HepG2 (cell line): ENCODE results near the gene MC4R. TPM values are rescaled to one million over a fixed set of nuclear protein-coding genes. Genes with fewer than 3 reads are reported as not detected.

Experiments used
- ATAC-seq: fragments of 200-7000 bp; cut with Tn5 transposase; 3 replicates; pipeline ENCODE4 v1.9.1; 2020; ENCODE audit warnings: mild to moderate bottlenecking, moderate library complexity
- BruUV-seq: library from RNA; stranded (reverse); fragments of 400-500 nt; replicated peaks from 2 replicates; lab custom pipeline; 2021; lab: Mats Ljungman, UMichigan
- CTCF ChIA-PET: fragments of 300-600 bp; formaldehyde crosslinking; extraction: SDS; loops from one replicate; lab custom pipeline; 2021; ENCODE audit warnings: low total read pairs, inconsistent platforms, low intra/inter-chr PET ratio; lab: Yijun Ruan, JAX
- POLR2A ChIA-PET: fragments of 350-600 bp; sonication (Branson Sonifier 250); formaldehyde crosslinking; loops from one replicate; lab custom pipeline; 2020; ENCODE audit warnings: antibody characterized with exemption, inconsistent platforms; lab: Yijun Ruan, JAX
- DNase-seq: peaks from one replicate; pipeline ENCODE4 v3.0.0-alpha.2; 2015; ENCODE audit warnings: low spot score
- FAIRE-seq: peaks from 3 replicates; lab custom pipeline; 2011; peaks lifted over from hg19 to GRCh38; lab: Jason Lieb, UNC
- H2AFZ ChIP-seq: one replicate; pipeline ENCODE4 v1.6.1; 2011; ENCODE audit warnings: low read length, inconsistent platforms
- H3K27ac ChIP-seq: fragments of 300-600 bp; 3 replicates; pipeline ENCODE4 v1.8.0; 2011; ENCODE audit warnings: mixed run types, mild to moderate bottlenecking, mixed read lengths, low read length, inconsistent platforms; ENCODE audit not compliant: insufficient read depth; ENCODE audit errors: extremely low read length
- H3K27me3 ChIP-seq, 2 experiments: fragments of 200-600 bp in 1 of 2; 2 replicates in 1 of 2; 3 replicates in 1 of 2; pipeline versions ENCODE4 v1.6.0 to v1.8.0; 2011; ENCODE audit warnings: low read length in 2 of 2, mild to moderate bottlenecking in 2 of 2, moderate library complexity in 2 of 2, inconsistent platforms in 1 of 2; ENCODE audit not compliant: insufficient read depth in 2 of 2, control insufficient read depth in 1 of 2
- H3K36me3 ChIP-seq, 2 experiments: fragments of 200-600 bp in 1 of 2; replicated peaks in 1 of 2; 2 replicates in 1 of 2; 3 replicates in 1 of 2; pipeline versions ENCODE4 v1.5.1 to v1.8.0; 2011; ENCODE audit warnings: low read length in 2 of 2, inconsistent platforms in 1 of 2; ENCODE audit not compliant: insufficient read depth in 2 of 2, control insufficient read depth in 1 of 2
- H3K4me1 ChIP-seq: 2 replicates; pipeline ENCODE4 v1.5.1; 2012; ENCODE audit warnings: low read length, inconsistent platforms; ENCODE audit not compliant: insufficient read depth
- H3K4me2 ChIP-seq: 2 replicates; pipeline ENCODE4 v1.6.0; 2011; ENCODE audit warnings: low read depth, low read length, inconsistent platforms
- H3K4me3 ChIP-seq, 3 experiments: fragments of 200-600 bp in 1 of 3; sonication (generic), shearing (Covaris generic) in 1 of 3; replicated peaks in 1 of 3; 2 replicates each; pipeline ENCODE4 v1.5.1; 2011 to 2016; ENCODE audit warnings: low read length in 3 of 3, inconsistent platforms in 2 of 3, low read depth in 2 of 3, mild to moderate bottlenecking in 2 of 3, control low read depth in 1 of 3, mixed read lengths in 1 of 3; ENCODE audit not compliant: insufficient read depth in 1 of 3
- H3K79me2 ChIP-seq: one replicate; pipeline ENCODE4 v1.6.1; 2011; ENCODE audit warnings: low read length, inconsistent platforms; ENCODE audit not compliant: insufficient read depth
- H3K9ac ChIP-seq: 2 replicates; pipeline ENCODE4 v1.6.0; 2011; ENCODE audit warnings: mild to moderate bottlenecking, low read depth, low read length, inconsistent platforms; ENCODE audit not compliant: insufficient read depth
- H3K9me3 ChIP-seq: 2 replicates; pipeline ENCODE4 v1.5.1; 2012; ENCODE audit warnings: mild to moderate bottlenecking, low read length
- H4K20me1 ChIP-seq: 2 replicates; pipeline ENCODE4 v1.6.0; 2011; ENCODE audit warnings: inconsistent platforms, mild to moderate bottlenecking, low read length, moderate library complexity; ENCODE audit not compliant: insufficient read depth
- FOXP1 ChIP-seq, 2 experiments: fragments of 450-650 bp in 1 of 2; IDR thresholded peaks; 2 replicates each; pipeline ENCODE4 v1.6.1; 2017 to 2018; ENCODE audit warnings: antibody characterized with exemption in 1 of 2
- KDM5B ChIP-seq: sonication (generic); formaldehyde crosslinking; IDR thresholded peaks from 2 replicates; pipeline ENCODE4 v1.4.0; 2020; ENCODE audit warnings: missing genetic modification reagents, mild to moderate bottlenecking, borderline replicate concordance
- MAFF ChIP-seq: IDR thresholded peaks from 2 replicates; pipeline ENCODE4 v1.6.1; 2011; ENCODE audit warnings: low read depth, low read length, improper control_type of control experiment
- MIER2 ChIP-seq: IDR thresholded peaks from 2 replicates; pipeline ENCODE4 v1.6.1; 2016; ENCODE audit warnings: missing biosample characterization, missing genetic modification reagents
- ZNF451 ChIP-seq: sonication (generic); formaldehyde crosslinking; IDR thresholded peaks from 2 replicates; pipeline ENCODE4 v1.5.0; 2020; ENCODE audit warnings: mild to moderate bottlenecking, missing genetic modification reagents
- ZNF607 ChIP-seq: sonication (generic); formaldehyde crosslinking; IDR thresholded peaks from 2 replicates; pipeline ENCODE4 v1.5.1; 2020; ENCODE audit warnings: missing genetic modification reagents, mild to moderate bottlenecking, borderline replicate concordance
- WGBS: methylation state at CpG from one replicate; pipeline ENCODE4 v1.1.6; 2017; ENCODE audit warnings: low lambda C conversion rate; 5-methylcytosine and 5-hydroxymethylcytosine counted together
- in situ Hi-C: cut with HindIII; loops from 2 replicates; pipeline ENCODE4 v1.10.0; 2017; ENCODE audit warnings: low pct_unique_long_range_greater_than_20kb; ENCODE audit not compliant: extremely low pct_ligation_motif_present
- intact Hi-C: fragments of 100-400 bp; cut with micrococcal nuclease; formaldehyde crosslinking; loops from one replicate; pipeline ENCODE4 v1.10.0; 2022; ENCODE audit not compliant: unreplicated experiment
- polyA plus RNA-seq, 8 experiments: library from polyadenylated mRNA; depleted of rRNA in 3 of 8; stranded (reverse) in 7 of 8; unstranded in 1 of 8; fragments of >200 nt; fragmentation: Illumina TruSeq in 4 of 8; extraction: Trizol in 4 of 8; gene quantifications; 2 replicates each; pipeline versions ENCODE4 v1.2.1 to v1.2.3, GENCODE V29; 2011 to 2016; ENCODE audit warnings: low read depth in 4 of 8, missing spikeins in 1 of 8, mixed read lengths in 1 of 8; ENCODE audit not compliant: insufficient read depth in 1 of 8
- total RNA-seq, 5 experiments: library from RNA; depleted of rRNA; stranded (reverse); fragments of >200 nt; fragmentation: Illumina TruSeq; extraction: Trizol; gene quantifications; 2 replicates each; pipeline ENCODE4 v1.2.3, GENCODE V29; 2016; ENCODE audit warnings: low read depth in 1 of 5
- TF ChIP-seq, protein P1 (sequence below): sonication (generic); formaldehyde crosslinking; IDR thresholded peaks from 2 replicates; pipeline ENCODE4 v1.4.0; 2020; ENCODE audit warnings: missing genetic modification reagents
- TF ChIP-seq, protein P2 (sequence below): sonication (generic); formaldehyde crosslinking; IDR thresholded peaks from 2 replicates; pipeline ENCODE4 v1.4.0; 2020; ENCODE audit warnings: missing genetic modification reagents
- TF ChIP-seq, protein P3 (sequence below): sonication (generic); formaldehyde crosslinking; IDR thresholded peaks from 2 replicates; pipeline ENCODE4 v1.8.1; 2023; ENCODE audit warnings: missing genetic modification reagents, mild to moderate bottlenecking, borderline replicate concordance

MC4R gene
- total and polyA plus RNA-seq, 2 of the 13 experiments (the other 11 are each of a cell fraction or from before 2014, with no cell fraction given) = not detected

DNA sequence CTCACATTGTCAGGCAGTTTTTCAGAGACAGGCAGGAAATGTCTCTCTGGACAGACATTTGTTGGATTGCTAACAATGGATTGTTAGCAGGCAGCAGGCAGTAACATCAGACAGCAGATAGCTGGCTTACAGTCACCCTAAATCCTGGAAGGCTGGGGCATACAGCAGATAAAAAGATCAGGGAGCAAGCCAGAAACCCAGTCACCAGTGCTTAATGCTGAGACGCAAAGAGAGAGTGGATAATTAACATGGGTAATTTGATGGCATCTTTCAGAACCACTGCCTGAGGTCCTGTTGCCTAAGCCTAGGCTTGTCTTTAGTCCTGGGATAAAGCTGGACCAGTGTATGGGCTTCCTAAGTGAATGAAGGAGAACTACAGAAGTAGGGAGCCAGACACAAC lies 22.4 kb downstream of the MC4R start:
- Histone ChIP-seq H3K4me1 (no peaks in the 10 kb centered on the region), H3K9me3 (no peaks in the 10 kb centered on the region), H3K4me2 (no peak overlapping the region), H3K27me3 (no peaks in the 10 kb centered on the region), H3K36me3 (no peaks in the 10 kb centered on the region), H3K9ac (no peak overlapping the region), H2AFZ (no peak overlapping the region), H3K79me2 (no peaks in the 10 kb centered on the region), H4K20me1 (no peaks in the 10 kb centered on the region), H3K27ac (no peak overlapping the region), H3K4me3 (no peak overlapping the region)
- ATAC-seq (no peak), DNase-seq (no peak), FAIRE-seq (no peak)
- in situ Hi-C loops (no loop called here), intact Hi-C loops (no loop called here)
- ChIA-PET CTCF (no interaction called here), POLR2A (no interaction called here)
- 0% methylated on average over 1 of the region's 1 CpG for WGBS
- no TSS peak for BruUV-seq
- no peak for TF ChIP-seq MIER2 (CRISPR knock-in tag)
- TF ChIP-seq, protein P1, sequence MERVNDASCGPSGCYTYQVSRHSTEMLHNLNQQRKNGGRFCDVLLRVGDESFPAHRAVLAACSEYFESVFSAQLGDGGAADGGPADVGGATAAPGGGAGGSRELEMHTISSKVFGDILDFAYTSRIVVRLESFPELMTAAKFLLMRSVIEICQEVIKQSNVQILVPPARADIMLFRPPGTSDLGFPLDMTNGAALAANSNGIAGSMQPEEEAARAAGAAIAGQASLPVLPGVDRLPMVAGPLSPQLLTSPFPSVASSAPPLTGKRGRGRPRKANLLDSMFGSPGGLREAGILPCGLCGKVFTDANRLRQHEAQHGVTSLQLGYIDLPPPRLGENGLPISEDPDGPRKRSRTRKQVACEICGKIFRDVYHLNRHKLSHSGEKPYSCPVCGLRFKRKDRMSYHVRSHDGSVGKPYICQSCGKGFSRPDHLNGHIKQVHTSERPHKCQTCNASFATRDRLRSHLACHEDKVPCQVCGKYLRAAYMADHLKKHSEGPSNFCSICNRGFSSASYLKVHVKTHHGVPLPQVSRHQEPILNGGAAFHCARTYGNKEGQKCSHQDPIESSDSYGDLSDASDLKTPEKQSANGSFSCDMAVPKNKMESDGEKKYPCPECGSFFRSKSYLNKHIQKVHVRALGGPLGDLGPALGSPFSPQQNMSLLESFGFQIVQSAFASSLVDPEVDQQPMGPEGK = no peak
- no peak for TF ChIP-seq MAFF
- TF ChIP-seq KDM5B (CRISPR knock-in tag) = no peak
- TF ChIP-seq, protein P2, sequence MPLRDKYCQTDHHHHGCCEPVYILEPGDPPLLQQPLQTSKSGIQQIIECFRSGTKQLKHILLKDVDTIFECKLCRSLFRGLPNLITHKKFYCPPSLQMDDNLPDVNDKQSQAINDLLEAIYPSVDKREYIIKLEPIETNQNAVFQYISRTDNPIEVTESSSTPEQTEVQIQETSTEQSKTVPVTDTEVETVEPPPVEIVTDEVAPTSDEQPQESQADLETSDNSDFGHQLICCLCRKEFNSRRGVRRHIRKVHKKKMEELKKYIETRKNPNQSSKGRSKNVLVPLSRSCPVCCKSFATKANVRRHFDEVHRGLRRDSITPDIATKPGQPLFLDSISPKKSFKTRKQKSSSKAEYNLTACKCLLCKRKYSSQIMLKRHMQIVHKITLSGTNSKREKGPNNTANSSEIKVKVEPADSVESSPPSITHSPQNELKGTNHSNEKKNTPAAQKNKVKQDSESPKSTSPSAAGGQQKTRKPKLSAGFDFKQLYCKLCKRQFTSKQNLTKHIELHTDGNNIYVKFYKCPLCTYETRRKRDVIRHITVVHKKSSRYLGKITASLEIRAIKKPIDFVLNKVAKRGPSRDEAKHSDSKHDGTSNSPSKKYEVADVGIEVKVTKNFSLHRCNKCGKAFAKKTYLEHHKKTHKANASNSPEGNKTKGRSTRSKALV (CRISPR knock-in tag) = no peak
- no peak for TF ChIP-seq ZNF451 (CRISPR knock-in tag)
- no peak for TF ChIP-seq FOXP1 (IDR thresholded peaks at IDR 0.05)
- TF ChIP-seq FOXP1 (CRISPR knock-in tag; IDR thresholded peaks at IDR 0.05) = no peak
- TF ChIP-seq, protein P3, sequence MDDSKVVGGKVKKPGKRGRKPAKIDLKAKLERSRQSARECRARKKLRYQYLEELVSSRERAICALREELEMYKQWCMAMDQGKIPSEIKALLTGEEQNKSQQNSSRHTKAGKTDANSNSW (CRISPR knock-in tag) = no peak
- TF ChIP-seq ZNF607 = no peak
